Duodenal mucosa (tissue), 2 donors: ENCODE measurements around the gene CLCN7.
"Not testable (repeated sequence)": the region's sequence is repeated elsewhere in the genome, so short reads cannot be mapped to it uniquely, and the experiment has no call there.

Experiments
- H3K27ac ChIP-seq: one replicate; pipeline ENCODE4 v1.7.0; 2013; ENCODE audit warnings: low read depth, low read length
- H3K27me3 ChIP-seq, 2 donors: one replicate each; pipeline ENCODE4 v1.7.0; 2013; ENCODE audit warnings: low read length in 2 of 2, control low read depth in 1 of 2; ENCODE audit not compliant: insufficient read depth in 2 of 2, control insufficient read depth in 1 of 2
- H3K36me3 ChIP-seq, 2 donors: one replicate each; pipeline ENCODE4 v1.7.0; 2013; ENCODE audit warnings: low read length in 2 of 2, control low read depth in 1 of 2; ENCODE audit not compliant: insufficient read depth in 2 of 2, control insufficient read depth in 1 of 2
- H3K4me1 ChIP-seq, 2 donors: one replicate each; pipeline ENCODE4 v1.7.0; 2013; ENCODE audit warnings: low read length in 2 of 2, control low read depth in 1 of 2; ENCODE audit not compliant: insufficient read depth in 2 of 2, control insufficient read depth in 1 of 2
- H3K4me3 ChIP-seq, 2 donors: one replicate each; pipeline ENCODE4 v1.7.0; 2013; ENCODE audit warnings: low read length in 2 of 2, low read depth in 1 of 2
- H3K9ac ChIP-seq, 2 donors: one replicate each; pipeline ENCODE4 v1.7.0; 2013; ENCODE audit warnings: low read length in 2 of 2, low read depth in 1 of 2
- H3K9me3 ChIP-seq, 2 donors: one replicate each; pipeline ENCODE4 v1.7.0; 2013; ENCODE audit warnings: low read length in 2 of 2, control low read depth in 1 of 2; ENCODE audit not compliant: control insufficient read depth in 1 of 2

The CLCN7 gene

GRCh38 chr16:1487395-1488053, 12.7 kb upstream of the CLCN7 start:
- Histone ChIP-seq H3K27me3 (no peaks in the 10 kb centered on the region), H3K9me3 (no peaks in the 10 kb centered on the region), H3K36me3 (no peaks in the 10 kb centered on the region), H3K4me3 (no peak overlapping the region), H3K4me1 (peaks cover 2 to 4% of the 10 kb centered on the region in 2 donors), H3K9ac (no peak overlapping the region), H3K27ac (no peak overlapping the region)

DNA sequence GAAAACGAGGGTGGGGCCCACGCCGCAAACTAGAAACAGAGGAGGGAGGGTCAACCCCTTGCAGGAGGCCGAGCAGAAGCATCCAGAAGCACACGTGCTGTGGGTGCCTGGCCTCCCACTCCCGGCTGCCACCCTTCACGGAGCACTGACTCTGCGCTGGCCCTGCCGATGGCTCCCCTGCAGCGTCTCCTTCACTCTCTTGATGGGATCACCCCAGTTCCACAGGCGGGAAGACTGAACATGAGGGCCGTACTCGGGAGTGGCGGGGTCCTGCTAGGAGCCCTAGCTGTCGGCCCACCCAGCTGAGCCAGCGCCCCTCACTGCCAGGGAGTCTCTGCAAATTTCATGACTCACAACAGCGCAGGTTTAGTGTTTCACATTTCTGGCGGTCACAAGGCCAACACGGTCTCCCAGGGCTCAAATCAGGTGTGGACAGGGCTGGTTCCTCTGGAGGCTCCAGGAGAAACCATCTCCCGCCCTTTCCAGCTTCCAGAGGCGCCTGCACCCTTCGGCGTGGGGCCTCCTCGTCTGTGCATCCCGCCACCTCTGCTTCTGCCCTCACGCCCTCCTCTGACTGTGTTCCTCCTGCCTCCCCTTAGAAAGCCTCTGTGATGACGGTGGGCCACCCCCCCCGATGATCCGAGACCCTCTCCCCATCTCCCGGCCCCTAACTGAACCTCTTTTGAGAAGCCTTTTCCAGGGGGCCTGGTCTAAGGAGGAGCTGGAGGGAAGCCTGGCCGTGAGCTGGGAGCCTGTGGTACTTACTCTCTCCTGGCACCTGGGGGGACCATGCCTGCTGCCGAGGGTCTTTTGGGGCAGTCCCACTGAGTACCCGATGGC, 11.9 kb upstream of the CLCN7 start:
- Histone ChIP-seq H3K4me1 (no peaks in the 10 kb centered on the region), H3K27ac (no peak overlapping the region), H3K9me3 (no peaks in the 10 kb centered on the region), H3K9ac (no peak overlapping the region), H3K36me3 (no peaks in the 10 kb centered on the region), H3K27me3 (no peaks in the 10 kb centered on the region), H3K4me3 (no peak overlapping the region)

GRCh38 chr16:1485847-1486496, 11.1 kb upstream of the CLCN7 start:
- no peak overlapping the region for H3K4me3 ChIP-seq

GRCh38 chr16:1481906-1482835, 7.3 kb upstream of the CLCN7 start:
- Histone ChIP-seq H3K9me3 (no peaks in the 10 kb centered on the region), H3K36me3 (no peaks in the 10 kb centered on the region), H3K4me1 (no peaks in the 10 kb centered on the region), H3K9ac (no peak overlapping the region), H3K27me3 (no peaks in the 10 kb centered on the region), H3K27ac (no peak overlapping the region), H3K4me3 (no peak overlapping the region)

More at GRCh38 chr16:1485847-1486496, 11.1 kb upstream of the CLCN7 start:
- Histone ChIP-seq H3K9ac (no peak overlapping the region), H3K4me1 (no peaks in the 10 kb centered on the region), H3K27ac (no peak overlapping the region), H3K9me3 (no peaks in the 10 kb centered on the region), H3K27me3 (no peaks in the 10 kb centered on the region), H3K36me3 (no peaks in the 10 kb centered on the region)

DNA sequence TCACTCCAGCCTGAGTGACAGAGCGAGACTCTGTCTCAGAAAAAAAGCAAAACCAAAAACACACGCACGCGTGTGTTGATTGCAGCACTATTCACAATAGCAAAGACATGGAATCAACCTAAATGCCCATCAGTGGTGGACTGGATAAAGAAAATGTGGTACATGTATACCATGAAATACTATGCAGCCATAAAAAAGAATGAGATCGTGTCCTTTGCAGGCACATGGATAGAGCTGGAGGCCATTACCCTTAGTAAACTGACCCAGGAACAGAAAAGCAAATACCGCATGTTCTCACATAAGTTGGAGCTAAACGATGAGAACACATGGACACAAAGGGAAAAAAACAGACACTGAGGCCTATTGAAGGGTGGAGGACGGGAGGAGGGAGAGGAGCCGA, 4.1 kb upstream of the CLCN7 start:
- not testable (repeated sequence) for H3K36me3 ChIP-seq, H3K9ac ChIP-seq, H3K27me3 ChIP-seq, H3K4me3 ChIP-seq, H3K9me3 ChIP-seq, H3K27ac ChIP-seq
- peaks cover 10% of the 10 kb centered on the region in 2 donors for H3K4me1 ChIP-seq

DNA sequence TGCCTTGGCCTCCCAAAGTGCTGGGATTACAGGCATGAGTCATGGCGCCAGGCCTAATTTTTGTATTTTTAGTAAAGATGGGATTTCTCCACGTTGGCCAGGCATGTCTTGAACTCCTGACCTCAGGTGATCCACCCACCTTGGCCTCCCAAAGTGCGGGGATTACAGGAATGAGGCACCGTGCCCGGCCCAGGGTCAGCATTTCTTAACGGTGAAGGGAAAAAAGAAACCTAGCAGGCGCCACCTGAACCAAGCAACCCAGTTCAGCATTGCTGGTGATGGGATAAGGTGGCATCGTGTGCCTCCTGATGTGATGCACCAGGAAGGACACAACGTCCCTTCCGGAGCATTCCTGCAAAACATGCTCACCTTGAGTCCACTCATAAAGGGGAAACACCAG, 2.2 kb upstream of the CLCN7 start:
- no peaks in the 10 kb centered on the region for H3K36me3 ChIP-seq
- H3K27me3 ChIP-seq: no peaks in the 10 kb centered on the region
- H3K9ac ChIP-seq: no peak overlapping the region
- peaks cover 13 to 18% of the 10 kb centered on the region in 2 donors for H3K4me1 ChIP-seq
- H3K4me3 ChIP-seq: no peak overlapping the region
- no peak overlapping the region for H3K27ac ChIP-seq
- no peaks in the 10 kb centered on the region for H3K9me3 ChIP-seq

DNA sequence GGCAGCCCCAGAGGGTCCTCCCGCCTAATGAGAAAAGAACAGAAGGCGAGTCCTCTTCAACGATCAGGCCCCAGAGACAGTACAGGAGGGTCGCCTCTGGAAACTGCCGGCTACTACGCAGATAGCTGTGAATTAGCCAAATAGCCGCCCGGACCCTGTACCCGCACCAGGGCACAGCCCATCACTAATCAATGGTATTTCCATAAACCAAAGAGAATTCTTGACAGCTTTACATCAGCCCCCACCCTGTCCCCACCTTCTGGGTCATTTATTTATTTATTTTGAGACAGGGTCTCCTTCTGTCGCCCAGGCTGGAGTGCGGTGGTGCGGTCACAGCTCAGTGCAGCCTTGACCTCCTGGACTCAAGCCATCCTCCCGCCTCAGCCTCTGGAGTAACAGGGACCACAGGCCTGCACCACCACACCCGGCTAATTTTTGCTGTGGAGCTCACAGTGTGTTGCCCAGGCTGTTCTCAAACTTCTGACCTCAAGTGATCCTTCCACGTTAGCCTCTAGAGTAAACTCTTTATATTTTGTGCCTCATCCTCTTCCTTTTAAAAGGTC, 805 bp upstream of the CLCN7 start:
- no peaks in the 10 kb centered on the region for H3K27me3 ChIP-seq
- H3K9me3 ChIP-seq: no peaks in the 10 kb centered on the region
- no peaks in the 10 kb centered on the region for H3K36me3 ChIP-seq
- peak overlapping the region; percentile 50 for H3K27ac ChIP-seq
- H3K4me1 ChIP-seq: peaks cover 13 to 28% of the 10 kb centered on the region in 2 donors
- peak overlapping the region; percentile 89 to 90 for H3K4me3 ChIP-seq
- H3K9ac ChIP-seq: peak overlapping the region; percentile 82 to 86

- no peaks in the 10 kb centered on the region for H3K36me3 ChIP-seq
These were observed 589 bp downstream of the CLCN7 start for GRCh38 chr16:1474082-1474795.

GRCh38 chr16:1472974-1473373, 1.9 kb downstream of the CLCN7 start:
- Histone ChIP-seq H3K27me3 (no peaks in the 10 kb centered on the region), H3K36me3 (no peaks in the 10 kb centered on the region), H3K4me3 (no peak overlapping the region), H3K9me3 (no peaks in the 10 kb centered on the region), H3K4me1 (peaks cover 13 to 32% of the 10 kb centered on the region in 2 donors), H3K27ac (no peak overlapping the region), H3K9ac (no peak overlapping the region)

More at GRCh38 chr16:1474082-1474795, 589 bp downstream of the CLCN7 start:
- peak overlapping the region; percentile 20 for H3K27ac ChIP-seq
- no peaks in the 10 kb centered on the region for H3K27me3 ChIP-seq
- peaks cover 13 to 32% of the 10 kb centered on the region in 2 donors for H3K4me1 ChIP-seq
- peak overlapping the region; percentile 74 to 86 for H3K9ac ChIP-seq
- H3K9me3 ChIP-seq: no peaks in the 10 kb centered on the region
- peak overlapping the region; percentile 89 to 90 for H3K4me3 ChIP-seq
